A673 (cell line): ENCODE data around the gene VAMP1. TPM values are rescaled to one million over a fixed set of nuclear protein-coding genes. Genes with fewer than 3 reads are reported as not detected.

Source experiments
- BruUV-seq: library from RNA; stranded (reverse); fragments of 400-500 nt; replicated peaks from 2 replicates; lab custom pipeline; 2021; lab: Mats Ljungman, UMichigan
- CTCF ChIA-PET: fragments of 300-600 bp; sonication (Branson Sonifier 250); formaldehyde crosslinking; loops from one replicate; lab custom pipeline; 2022; ENCODE audit warnings: antibody characterized with exemption; lab: Charles Lee
- POLR2A ChIA-PET: fragments of 300-600 bp; sonication (Branson Sonifier 250); formaldehyde crosslinking; loops from one replicate; lab custom pipeline; 2022; ENCODE audit warnings: antibody characterized with exemption; ENCODE audit not compliant: low non-redundant PET; lab: Charles Lee
- DNase-seq: peaks from one replicate; pipeline ENCODE4 v3.0.0-alpha.2; 2015; ENCODE audit warnings: low spot score
- H3K27ac ChIP-seq: fragments of 200-600 bp; sonication (generic); 2 replicates; pipeline ENCODE4 v1.5.1; 2016; ENCODE audit warnings: mixed run types, low read depth, mild to moderate bottlenecking, mixed read lengths, antibody characterized with exemption, low read length; ENCODE audit not compliant: poor library complexity, severe bottlenecking
- H3K27me3 ChIP-seq: fragments of 200-600 bp; sonication (generic); replicated peaks from 2 replicates; pipeline ENCODE4 v1.6.1; 2017; ENCODE audit warnings: mixed run types, low read depth, mild to moderate bottlenecking, mixed read lengths, antibody characterized with exemption, low read length; ENCODE audit not compliant: insufficient read depth, poor library complexity
- H3K36me3 ChIP-seq: fragments of 200-600 bp; sonication (generic); 2 replicates; pipeline ENCODE4 v1.6.1; 2016; ENCODE audit warnings: mixed run types, mild to moderate bottlenecking, mixed read lengths, antibody characterized with exemption, low read length; ENCODE audit not compliant: insufficient read depth, poor library complexity, severe bottlenecking
- H3K4me1 ChIP-seq: fragments of 200-600 bp; sonication (generic); 2 replicates; pipeline ENCODE4 v1.6.1; 2017; ENCODE audit warnings: mixed run types, mild to moderate bottlenecking, mixed read lengths, antibody characterized with exemption, low read length; ENCODE audit not compliant: insufficient read depth, poor library complexity, severe bottlenecking
- H3K4me3 ChIP-seq: fragments of 200-600 bp; sonication (generic); 2 replicates; pipeline ENCODE4 v1.5.1; 2016; ENCODE audit warnings: low read depth, mixed run types, mild to moderate bottlenecking, mixed read lengths, low read length; ENCODE audit not compliant: poor library complexity, severe bottlenecking
- H3K9me3 ChIP-seq: fragments of 200-600 bp; sonication (generic); 2 replicates; pipeline ENCODE4 v1.6.1; 2016; ENCODE audit warnings: mixed run types, low read depth, mild to moderate bottlenecking, mixed read lengths, antibody characterized with exemption, low read length; ENCODE audit not compliant: poor library complexity, severe bottlenecking
- EZH2 ChIP-seq: fragments of 200-600 bp; sonication (generic); IDR thresholded peaks from 2 replicates; pipeline ENCODE4 v1.6.1; 2017; ENCODE audit warnings: borderline replicate concordance, low read depth, mild to moderate bottlenecking, mixed read lengths, antibody characterized with exemption, low read length; ENCODE audit not compliant: poor library complexity, severe bottlenecking
- intact Hi-C: fragments of 100-400 bp; cut with micrococcal nuclease; formaldehyde crosslinking; loops from one replicate; pipeline ENCODE4 v1.10.0; 2022; ENCODE audit not compliant: unreplicated experiment
- total RNA-seq: library from RNA; stranded (reverse); gene quantifications from 2 replicates; pipeline ENCODE4 v1.2.3, GENCODE V29; 2021
- TF ChIP-seq, protein P1 (sequence below): fragments of 300-800, 200-600 bp; sonication (generic); conservative IDR thresholded peaks from 2 replicates; pipeline ENCODE4 v1.5.1; 2017; ENCODE audit warnings: low read depth, mild to moderate bottlenecking, antibody characterized with exemption, low read length, moderate library complexity, mixed read lengths

VAMP1 gene
- total RNA-seq, 1 experiment from 2014 or later, result 10.9 TPM

DNA sequence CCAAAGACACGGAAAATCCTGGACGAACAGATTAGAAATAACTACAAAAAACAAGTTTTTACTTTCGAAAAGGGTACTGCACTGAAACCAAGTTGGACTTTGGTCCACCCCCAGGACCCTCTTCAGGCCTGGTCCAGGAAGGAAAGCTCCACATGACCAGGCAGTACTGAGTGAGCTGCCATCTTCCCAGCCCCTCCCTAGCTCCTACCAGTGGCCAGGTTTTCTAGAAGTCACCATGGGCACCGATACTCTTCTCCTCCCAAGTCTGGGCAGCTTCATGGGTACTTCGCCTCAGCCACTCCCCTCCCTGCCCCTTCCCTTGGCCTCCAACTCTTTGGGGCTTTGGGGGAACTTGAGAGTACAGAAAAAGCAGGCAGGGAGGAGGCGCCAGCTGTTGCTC is 6.6 kb downstream of the VAMP1 start:
- H3K36me3 ChIP-seq, result peaks cover 41% of the 10 kb centered on the region
- intact Hi-C loops, result loop anchor here (5.0 kb wide), 1 partner anchor 142 kb away; no protein-coding TSS in a partner anchor

DNA sequence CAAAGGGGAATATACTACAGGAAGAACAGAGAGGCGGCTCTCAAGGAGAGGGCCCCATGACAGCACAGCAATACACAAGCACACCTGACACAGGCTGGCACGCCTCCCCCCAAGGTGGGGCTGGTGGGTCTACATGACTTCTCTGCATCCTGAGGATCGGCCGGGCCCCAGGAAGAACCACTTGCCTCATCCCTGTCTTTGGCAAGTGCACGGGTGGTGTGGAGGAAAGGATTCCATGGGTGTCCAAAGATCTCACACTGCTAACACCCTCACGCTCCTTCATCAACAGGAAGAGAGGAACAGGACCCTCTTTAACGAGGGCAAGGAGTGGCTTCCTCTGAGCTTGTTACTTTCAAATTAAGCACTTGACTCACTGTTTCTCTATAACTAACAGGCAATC is 7.3 kb downstream of the VAMP1 start:
- TF ChIP-seq EZH2, result no peak
- TF ChIP-seq, protein P1, sequence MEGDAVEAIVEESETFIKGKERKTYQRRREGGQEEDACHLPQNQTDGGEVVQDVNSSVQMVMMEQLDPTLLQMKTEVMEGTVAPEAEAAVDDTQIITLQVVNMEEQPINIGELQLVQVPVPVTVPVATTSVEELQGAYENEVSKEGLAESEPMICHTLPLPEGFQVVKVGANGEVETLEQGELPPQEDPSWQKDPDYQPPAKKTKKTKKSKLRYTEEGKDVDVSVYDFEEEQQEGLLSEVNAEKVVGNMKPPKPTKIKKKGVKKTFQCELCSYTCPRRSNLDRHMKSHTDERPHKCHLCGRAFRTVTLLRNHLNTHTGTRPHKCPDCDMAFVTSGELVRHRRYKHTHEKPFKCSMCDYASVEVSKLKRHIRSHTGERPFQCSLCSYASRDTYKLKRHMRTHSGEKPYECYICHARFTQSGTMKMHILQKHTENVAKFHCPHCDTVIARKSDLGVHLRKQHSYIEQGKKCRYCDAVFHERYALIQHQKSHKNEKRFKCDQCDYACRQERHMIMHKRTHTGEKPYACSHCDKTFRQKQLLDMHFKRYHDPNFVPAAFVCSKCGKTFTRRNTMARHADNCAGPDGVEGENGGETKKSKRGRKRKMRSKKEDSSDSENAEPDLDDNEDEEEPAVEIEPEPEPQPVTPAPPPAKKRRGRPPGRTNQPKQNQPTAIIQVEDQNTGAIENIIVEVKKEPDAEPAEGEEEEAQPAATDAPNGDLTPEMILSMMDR, result no peak
- Histone ChIP-seq H3K27ac (no peak overlapping the region), H3K9me3 (no peaks in the 10 kb centered on the region), H3K36me3 (peaks cover 41% of the 10 kb centered on the region), H3K4me1 (no peaks in the 10 kb centered on the region), H3K27me3 (no peaks in the 10 kb centered on the region), H3K4me3 (no peak overlapping the region)
- CTCF ChIA-PET, result interaction anchor here (1.2 kb wide), 1 partner anchor 140 kb away, joined by 3 read pairs; no protein-coding TSS in a partner anchor
- intact Hi-C loops, result loop anchor here (5.0 kb wide), 1 partner anchor 141 kb away; no protein-coding TSS in a partner anchor
- DNase-seq, result no peak
- POLR2A ChIA-PET, result interaction anchor here (0.6 kb wide), 1 partner anchor 26 kb away, joined by 9 read pairs; no protein-coding TSS in a partner anchor
- BruUV-seq, result no TSS peak

More for the DNA sequence above, 6.6 kb downstream of the VAMP1 start:
- Histone ChIP-seq H3K4me1 (no peaks in the 10 kb centered on the region), H3K27me3 (no peaks in the 10 kb centered on the region), H3K9me3 (no peaks in the 10 kb centered on the region), H3K27ac (no peak overlapping the region), H3K4me3 (no peak overlapping the region)
- POLR2A ChIA-PET, result interaction anchor here (0.6 kb wide), 1 partner anchor 25 kb away, joined by 9 read pairs; no protein-coding TSS in a partner anchor
- BruUV-seq, result no TSS peak
- DNase-seq, result no peak
- no peak for TF ChIP-seq EZH2
- TF ChIP-seq, protein P1, result no peak
- CTCF ChIA-PET, result interaction anchor here (1.2 kb wide), 1 partner anchor 141 kb away, joined by 3 read pairs; no protein-coding TSS in a partner anchor

DNA sequence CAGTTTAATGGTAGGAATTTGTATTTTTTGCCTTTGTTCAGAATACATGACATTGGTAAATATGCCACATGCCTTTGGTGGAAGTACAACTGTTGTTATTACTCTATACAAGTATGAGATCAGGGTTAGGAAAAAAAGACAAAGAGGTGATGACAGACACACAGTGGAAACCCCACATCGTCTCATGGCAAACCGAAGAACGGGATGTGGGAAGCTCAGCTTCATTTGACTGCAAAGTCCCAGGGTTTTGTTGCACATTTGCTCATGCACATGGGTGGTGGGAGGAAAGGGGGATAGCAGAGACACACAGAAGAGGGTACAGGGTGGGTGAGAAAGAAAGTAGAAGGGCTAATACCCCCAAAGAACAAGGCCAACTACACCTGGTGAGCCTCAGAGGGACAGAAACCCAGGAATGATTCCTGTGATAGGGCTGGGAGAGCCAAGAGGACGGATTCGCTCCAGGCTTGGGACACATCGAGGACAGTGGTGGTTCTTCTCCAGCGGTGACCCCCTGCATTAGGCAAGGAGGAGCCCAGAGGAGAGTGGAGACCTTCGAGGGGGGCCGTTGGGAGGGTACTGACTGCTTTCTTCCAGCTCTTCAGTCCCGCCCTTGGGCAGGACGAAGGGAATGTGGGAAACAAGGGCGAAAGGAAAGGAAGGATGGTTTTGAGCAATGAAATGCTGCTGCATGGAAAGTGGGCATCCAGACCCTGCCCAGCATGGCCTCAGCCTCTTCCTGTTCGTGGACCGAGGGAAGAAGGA is 8.1 kb downstream of the VAMP1 start:
- Histone ChIP-seq H3K36me3 (peaks cover 41% of the 10 kb centered on the region), H3K27ac (no peak overlapping the region), H3K4me3 (no peak overlapping the region), H3K4me1 (no peaks in the 10 kb centered on the region), H3K9me3 (no peaks in the 10 kb centered on the region), H3K27me3 (no peaks in the 10 kb centered on the region)
- BruUV-seq, result no TSS peak
- no peak for DNase-seq
- CTCF ChIA-PET, result no interaction called here
- intact Hi-C loops, result loop anchor here (5.0 kb wide), 1 partner anchor 140 kb away; no protein-coding TSS in a partner anchor
- POLR2A ChIA-PET, result no interaction called here
- no peak for TF ChIP-seq EZH2
- TF ChIP-seq, protein P1, result no peak
